Upper lobe of left lung (tissue), 6 donors: ENCODE data around the gene CHST13. TPM values are rescaled to one million over a fixed set of nuclear protein-coding genes. Genes with fewer than 3 reads are reported as not detected.
"Not testable (repeated sequence)": the region's sequence is repeated elsewhere in the genome, so short reads cannot be mapped to it uniquely, and the experiment has no call there.

ENCODE experiments used
- ATAC-seq, 2 donors: fragments of 200-7000 bp; cut with Tn5 transposase; one replicate each; pipeline ENCODE4 v1.9.1; 2022; ENCODE audit warnings: mild to moderate bottlenecking in 2 of 2, moderate library complexity in 2 of 2; ENCODE audit not compliant: low FRiP score in 2 of 2
- DNase-seq, 2 donors: peaks; one replicate each; pipeline ENCODE4 v3.0.0-alpha.2; 2019 to 2020
- H3K27ac ChIP-seq, 4 donors: fragments of 200-600 bp; sonication (generic); one replicate each; pipeline ENCODE4 v1.5.1; 2016 to 2019
- H3K27me3 ChIP-seq, 4 donors: fragments of 200-600 bp; sonication (generic); one replicate each; pipeline ENCODE4 v1.5.1; 2017 to 2019
- H3K36me3 ChIP-seq, 4 donors: fragments of 200-600 bp; sonication (generic); one replicate each; pipeline ENCODE4 v1.5.1; 2016 to 2019
- H3K4me1 ChIP-seq, 4 donors: fragments of 200-600 bp; sonication (generic); one replicate each; pipeline ENCODE4 v1.5.1; 2018 to 2019
- H3K4me3 ChIP-seq, 4 donors: fragments of 200-600 bp; sonication (generic); one replicate each; pipeline ENCODE4 v1.5.1; 2017 to 2019; ENCODE audit warnings: mild to moderate bottlenecking in 2 of 4, moderate library complexity in 1 of 4
- H3K9me3 ChIP-seq, 4 donors: fragments of 200-600 bp; sonication (generic); one replicate each; pipeline ENCODE4 v1.5.1; 2018 to 2019
- EP300 ChIP-seq, 4 donors: sonication (generic); formaldehyde crosslinking; IDR thresholded peaks; one replicate each; pipeline ENCODE4 v1.5.1; 2017; ENCODE audit warnings: antibody characterized with exemption in 4 of 4, control low read depth in 2 of 4
- POLR2A ChIP-seq, 4 donors: fragments of 450-650 bp; IDR thresholded peaks; one replicate each; pipeline ENCODE4 v1.5.1; 2016 to 2017; ENCODE audit warnings: antibody characterized with exemption in 4 of 4, mild to moderate bottlenecking in 2 of 4
- POLR2AphosphoS5 ChIP-seq, 2 donors: sonication (generic); formaldehyde crosslinking; IDR thresholded peaks; one replicate each; pipeline ENCODE4 v1.5.1; 2017; ENCODE audit warnings: antibody characterized with exemption in 2 of 2
- WGBS, 2 donors: methylation state at CpG; one replicate each; pipeline ENCODE4 v1.1.5; 2017 to 2018; 5-methylcytosine and 5-hydroxymethylcytosine counted together
- small RNA-seq, 4 donors: library from RNA; depleted of rRNA; stranded (forward); fragments of <200 nt; gene quantifications; one replicate each; pipeline ENCODE3, GENCODE V24; 2016
- total RNA-seq, 6 donors: library from RNA; depleted of rRNA in 4 of 6; stranded (reverse); fragments of >200 nt in 4 of 6; gene quantifications; one replicate each; pipeline versions ENCODE4 v1.1.0 to v1.2.1, GENCODE V29; 2016 to 2021
- TF ChIP-seq, protein P1 (sequence below), 6 experiments: fragments of 450-650 bp in 4 of 6; fragments of 200-600 bp in 2 of 6; sonication (generic) in 2 of 6; IDR thresholded peaks; one replicate each; pipeline ENCODE4 v1.5.1; 2016 to 2019; ENCODE audit warnings: antibody characterized with exemption in 6 of 6
- donor health status: DM: no; HTN: no; CAD: no; lungs with moderate emphysema.
- donor health status: DM: no; HTN: yes; CAD: no; lungs with severe emphysema.

The CHST13 gene
- total RNA-seq, 6 donors from 2014 or later = 0.57 to 3.1 (median 2.0) TPM; not detected in 2

DNA sequence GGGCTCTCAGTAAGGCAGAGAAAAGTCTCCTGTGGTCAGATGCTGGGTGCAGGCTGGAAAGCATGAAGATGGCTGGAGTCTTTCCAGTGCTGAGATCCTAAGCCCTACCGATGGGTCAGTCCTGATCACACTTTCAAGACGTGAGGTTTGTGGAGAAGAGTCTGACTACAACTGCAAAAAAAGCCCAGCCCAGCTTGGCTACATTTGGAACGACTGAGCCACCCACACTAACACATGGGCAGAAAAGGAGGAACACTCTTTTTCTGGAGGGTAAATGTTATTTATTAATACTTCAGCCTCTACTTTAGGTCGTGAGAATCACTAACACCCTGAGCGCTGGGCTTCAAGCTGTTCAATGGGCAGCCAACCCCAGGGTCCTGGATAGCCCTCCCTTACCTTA lies 56.8 kb downstream of the CHST13 start:
- no peak for ATAC-seq
- DNase-seq = no peak
- TF ChIP-seq, protein P1, sequence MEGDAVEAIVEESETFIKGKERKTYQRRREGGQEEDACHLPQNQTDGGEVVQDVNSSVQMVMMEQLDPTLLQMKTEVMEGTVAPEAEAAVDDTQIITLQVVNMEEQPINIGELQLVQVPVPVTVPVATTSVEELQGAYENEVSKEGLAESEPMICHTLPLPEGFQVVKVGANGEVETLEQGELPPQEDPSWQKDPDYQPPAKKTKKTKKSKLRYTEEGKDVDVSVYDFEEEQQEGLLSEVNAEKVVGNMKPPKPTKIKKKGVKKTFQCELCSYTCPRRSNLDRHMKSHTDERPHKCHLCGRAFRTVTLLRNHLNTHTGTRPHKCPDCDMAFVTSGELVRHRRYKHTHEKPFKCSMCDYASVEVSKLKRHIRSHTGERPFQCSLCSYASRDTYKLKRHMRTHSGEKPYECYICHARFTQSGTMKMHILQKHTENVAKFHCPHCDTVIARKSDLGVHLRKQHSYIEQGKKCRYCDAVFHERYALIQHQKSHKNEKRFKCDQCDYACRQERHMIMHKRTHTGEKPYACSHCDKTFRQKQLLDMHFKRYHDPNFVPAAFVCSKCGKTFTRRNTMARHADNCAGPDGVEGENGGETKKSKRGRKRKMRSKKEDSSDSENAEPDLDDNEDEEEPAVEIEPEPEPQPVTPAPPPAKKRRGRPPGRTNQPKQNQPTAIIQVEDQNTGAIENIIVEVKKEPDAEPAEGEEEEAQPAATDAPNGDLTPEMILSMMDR (IDR thresholded peaks at IDR 0.05) = no peak
- TF ChIP-seq EP300 (IDR thresholded peaks at IDR 0.05) (no peak), POLR2AphosphoS5 (IDR thresholded peaks at IDR 0.05) (no peak), POLR2A (IDR thresholded peaks at IDR 0.05) (no peak)
- WGBS, 2 donors = 77 to 81% methylated on average over 5 of the region's 5 CpGs
- Histone ChIP-seq H3K36me3 (no peaks in the 10 kb centered on the region), H3K4me1 (no peaks in the 10 kb centered on the region), H3K4me3 (no peak overlapping the region), H3K9me3 (no peaks in the 10 kb centered on the region), H3K27ac (no peak overlapping the region), H3K27me3 (no peaks in the 10 kb centered on the region)

DNA sequence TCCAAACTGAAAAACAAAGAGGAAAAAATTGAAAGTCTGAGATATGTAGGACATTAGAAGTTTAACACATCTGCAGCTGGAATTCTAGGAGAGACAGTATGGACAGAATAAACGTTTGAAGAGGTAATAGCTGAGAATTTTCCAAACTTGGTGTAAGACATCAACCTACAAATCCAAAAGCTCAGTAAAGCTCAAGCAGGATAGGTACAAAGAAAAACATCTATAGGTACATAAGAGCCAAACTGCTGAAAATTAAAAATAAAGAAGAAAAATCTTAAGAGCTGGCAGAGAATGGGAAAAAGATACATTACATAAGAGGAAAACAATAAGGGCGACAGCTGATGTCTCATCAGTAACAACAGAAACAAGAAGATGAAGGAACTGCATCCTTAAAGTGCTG lies 57.6 kb downstream of the CHST13 start:
- no peaks in the 10 kb centered on the region for H3K27me3 ChIP-seq
- 78 to 88% methylated on average over 2 of the region's 2 CpGs for WGBS, 2 donors
- DNase-seq (no peak), ATAC-seq (no peak)
- TF ChIP-seq POLR2AphosphoS5 (IDR thresholded peaks at IDR 0.05) (no peak), EP300 (IDR thresholded peaks at IDR 0.05) (no peak)
- TF ChIP-seq, protein P1 (IDR thresholded peaks at IDR 0.05) = no peak
- no peak overlapping the region for H3K27ac ChIP-seq
- no peaks in the 10 kb centered on the region for H3K9me3 ChIP-seq
- no peaks in the 10 kb centered on the region for H3K4me1 ChIP-seq
- no peak overlapping the region for H3K4me3 ChIP-seq
- H3K36me3 ChIP-seq = no peaks in the 10 kb centered on the region

DNA sequence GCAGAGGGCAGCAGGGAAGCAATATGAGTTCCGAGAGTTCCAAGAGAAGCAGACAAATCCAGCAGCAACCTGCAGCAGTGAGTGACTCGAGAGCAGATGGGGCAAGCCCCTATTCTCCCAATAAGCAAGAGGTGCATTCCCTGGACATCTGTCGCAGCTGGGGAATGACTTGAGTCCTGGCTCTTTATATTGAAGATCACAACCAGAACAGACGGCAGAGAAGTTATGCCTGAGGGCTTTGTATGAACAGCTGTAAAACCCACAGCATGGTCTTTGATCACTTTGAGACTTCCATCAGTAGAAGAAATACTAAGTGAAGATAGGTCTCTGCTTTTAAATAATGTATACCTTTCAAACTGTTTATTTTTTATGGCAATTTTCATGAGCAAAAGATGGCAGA lies 58.4 kb downstream of the CHST13 start:
- ATAC-seq (no peak), DNase-seq (no peak)
- H3K9me3 ChIP-seq = no peaks in the 10 kb centered on the region
- H3K36me3 ChIP-seq = no peaks in the 10 kb centered on the region
- H3K4me1 ChIP-seq = no peaks in the 10 kb centered on the region
- TF ChIP-seq, protein P1 (IDR thresholded peaks at IDR 0.05) = no peak
- TF ChIP-seq POLR2A (IDR thresholded peaks at IDR 0.05) (no peak), EP300 (IDR thresholded peaks at IDR 0.05) (no peak), POLR2AphosphoS5 (IDR thresholded peaks at IDR 0.05) (no peak)
- H3K27me3 ChIP-seq = no peaks in the 10 kb centered on the region
- no peak overlapping the region for H3K27ac ChIP-seq
- 82 to 88% methylated on average over 4 of the region's 4 CpGs for WGBS, 2 donors
- no peak overlapping the region for H3K4me3 ChIP-seq

DNA sequence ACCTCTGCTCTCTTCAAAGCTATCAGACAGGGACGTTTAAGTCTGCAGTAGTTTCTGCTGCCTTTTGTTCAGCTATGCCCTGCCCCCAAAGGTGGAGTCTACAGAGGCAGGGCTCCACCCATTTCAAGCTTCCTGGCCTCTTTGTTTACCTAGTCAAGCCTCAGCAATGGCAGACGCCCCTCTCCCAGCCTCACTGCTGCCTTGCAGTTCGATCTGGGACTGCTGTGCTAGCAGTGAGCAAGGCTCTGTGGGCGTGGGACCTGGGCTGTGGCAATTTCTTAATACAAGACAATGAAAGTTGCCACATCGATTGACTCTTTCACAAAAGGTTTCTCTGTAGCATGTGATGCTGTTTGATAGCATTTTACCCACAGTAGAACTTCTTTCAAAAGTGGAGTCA lies 67.6 kb downstream of the CHST13 start:
- not testable (repeated sequence) for H3K4me1 ChIP-seq, H3K4me3 ChIP-seq, H3K27me3 ChIP-seq, DNase-seq, H3K27ac ChIP-seq, H3K36me3 ChIP-seq, H3K9me3 ChIP-seq, ATAC-seq
- WGBS, 2 donors = 61 to 66% methylated on average over 4 to 5 of the region's 5 CpGs

Small RNAs within 50 kb of the gene (small RNA-seq; reads per million reads assigned to genes)
- 0 to 0.22 (median 0.07) reads per million in 4 donors for gene RNA5SP138

Other genes with a start within 250 kb of the CHST13 start
- gene KLF15, start 166.7 kb upstream of the CHST13 start, total RNA-seq = 10 to 100 TPM; 21.6 to 52.4 (median 38.3) TPM
- 10 to 100 TPM in 4 of 6 donors, 1 to 10 TPM in 1, under 1 TPM in 1; 0.09 to 57.9 (median 21.6) TPM for gene CFAP100, start 129.2 kb upstream of the CHST13 start, total RNA-seq
- 100 to 1,000 TPM in 1 of 6 donors, 10 to 100 TPM in 5; 35.9 to 112 (median 53.5) TPM for gene ZXDC, start 48.3 kb upstream of the CHST13 start, total RNA-seq
- gene UROC1, start 6.4 kb upstream of the CHST13 start, total RNA-seq = not detected
- not detected for gene C3orf22, start 34.8 kb downstream of the CHST13 start, total RNA-seq
- 10 to 100 TPM in 5 of 6 donors, 1 to 10 TPM in 1; 7.6 to 14.4 (median 12.4) TPM for gene TXNRD3, start 131.0 kb downstream of the CHST13 start, total RNA-seq
- gene CHCHD6, start 180.1 kb downstream of the CHST13 start, total RNA-seq = 10 to 100 TPM; 16.6 to 35.6 (median 21.8) TPM